Measurements from ENCODE around the gene RPS5. TPM values are rescaled to one million over a fixed set of nuclear protein-coding genes. Genes with fewer than 3 reads are reported as not detected.
A peak's percentile ranks its signal among the peaks of the same experiment; 100 is the strongest.

RPS5 gene
- total and polyA plus RNA-seq, 10 donors: 712 to 2,466 (median 1,177) TPM

DNA sequence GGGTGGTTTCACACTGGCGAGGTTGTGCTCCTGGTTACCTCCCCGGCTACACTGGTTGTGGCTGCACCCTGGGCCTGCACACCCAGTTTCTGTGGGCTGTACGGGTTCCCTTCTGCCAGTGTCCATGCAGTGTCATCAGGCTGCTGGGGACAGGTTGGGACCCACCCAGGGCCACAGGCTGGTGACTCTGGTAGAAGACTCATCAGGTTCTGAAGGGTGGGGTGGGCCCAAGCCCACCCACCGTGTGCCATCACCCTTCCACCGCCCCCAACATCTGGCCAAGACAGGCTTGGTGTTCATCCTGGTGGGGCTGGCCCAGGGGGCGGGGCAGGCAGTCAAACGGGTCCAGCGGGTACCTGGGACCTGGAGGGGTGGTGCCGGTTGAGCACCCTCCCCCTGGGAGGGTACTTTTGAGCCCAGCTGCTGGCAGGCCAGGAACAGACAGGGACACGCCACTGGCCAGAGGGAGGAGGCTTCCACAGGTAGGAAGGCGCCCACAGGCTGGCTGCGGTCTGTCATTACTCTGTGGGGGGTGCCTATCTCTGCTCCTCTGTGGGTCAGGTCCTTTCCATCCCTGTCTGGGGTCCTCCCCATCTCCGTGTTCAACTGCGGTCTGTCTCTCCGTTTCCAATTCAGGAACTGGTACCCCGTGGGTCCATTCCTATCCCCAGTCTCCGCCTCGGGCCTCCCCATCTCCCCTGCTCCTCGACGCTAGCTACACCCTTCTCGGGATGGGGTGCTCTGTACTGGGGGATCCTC is 8.3 kb downstream of the RPS5 start, which contains the start of gene RNF225:
Gene RNF225 (plus strand): TSS at position 437 of the 759 bp plus-strand sequence. CDS start 434 bp downstream, outside the sequence.
- H3K9me3 ChIP-seq: no peaks in the 10 kb centered on the region
- no peak for DNase-seq
- WGBS, 5 donors: 43 to 49% (median 46%) methylated on average over 13 to 21 of the region's 21 CpGs
- peaks cover 0 to 44% (median 23%) of the 10 kb centered on the region in 6 donors for H3K4me1 ChIP-seq
- TF ChIP-seq, protein P1, sequence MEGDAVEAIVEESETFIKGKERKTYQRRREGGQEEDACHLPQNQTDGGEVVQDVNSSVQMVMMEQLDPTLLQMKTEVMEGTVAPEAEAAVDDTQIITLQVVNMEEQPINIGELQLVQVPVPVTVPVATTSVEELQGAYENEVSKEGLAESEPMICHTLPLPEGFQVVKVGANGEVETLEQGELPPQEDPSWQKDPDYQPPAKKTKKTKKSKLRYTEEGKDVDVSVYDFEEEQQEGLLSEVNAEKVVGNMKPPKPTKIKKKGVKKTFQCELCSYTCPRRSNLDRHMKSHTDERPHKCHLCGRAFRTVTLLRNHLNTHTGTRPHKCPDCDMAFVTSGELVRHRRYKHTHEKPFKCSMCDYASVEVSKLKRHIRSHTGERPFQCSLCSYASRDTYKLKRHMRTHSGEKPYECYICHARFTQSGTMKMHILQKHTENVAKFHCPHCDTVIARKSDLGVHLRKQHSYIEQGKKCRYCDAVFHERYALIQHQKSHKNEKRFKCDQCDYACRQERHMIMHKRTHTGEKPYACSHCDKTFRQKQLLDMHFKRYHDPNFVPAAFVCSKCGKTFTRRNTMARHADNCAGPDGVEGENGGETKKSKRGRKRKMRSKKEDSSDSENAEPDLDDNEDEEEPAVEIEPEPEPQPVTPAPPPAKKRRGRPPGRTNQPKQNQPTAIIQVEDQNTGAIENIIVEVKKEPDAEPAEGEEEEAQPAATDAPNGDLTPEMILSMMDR (IDR thresholded peaks at IDR 0.05 in 8 of 11, conservative IDR thresholded peaks at IDR 0.05 in 3 of 11): no peak
- TF ChIP-seq POLR2AphosphoS5 (IDR thresholded peaks at IDR 0.05) (peak in 1 of 3 donors; percentile 10), POLR2A (IDR thresholded peaks at IDR 0.05) (no peak)
- H3K27ac ChIP-seq: no peak within 1 kb of the TSS
- intact Hi-C loops (cut with DNase I; ENCODE audit: low total_unique reads): no loop called here
- peaks cover 0 to 39% (median 18%) of the 10 kb centered on the region in 7 donors for H3K27me3 ChIP-seq (replicated peaks in 1 of 7)
- peaks cover 3 to 52% (median 44%) of the 10 kb centered on the region in 6 donors for H3K36me3 ChIP-seq
- H3K4me3 ChIP-seq: peak within 1 kb of the TSS in 3 of 8 donors; percentile 23 to 58 (median 25)

DNA sequence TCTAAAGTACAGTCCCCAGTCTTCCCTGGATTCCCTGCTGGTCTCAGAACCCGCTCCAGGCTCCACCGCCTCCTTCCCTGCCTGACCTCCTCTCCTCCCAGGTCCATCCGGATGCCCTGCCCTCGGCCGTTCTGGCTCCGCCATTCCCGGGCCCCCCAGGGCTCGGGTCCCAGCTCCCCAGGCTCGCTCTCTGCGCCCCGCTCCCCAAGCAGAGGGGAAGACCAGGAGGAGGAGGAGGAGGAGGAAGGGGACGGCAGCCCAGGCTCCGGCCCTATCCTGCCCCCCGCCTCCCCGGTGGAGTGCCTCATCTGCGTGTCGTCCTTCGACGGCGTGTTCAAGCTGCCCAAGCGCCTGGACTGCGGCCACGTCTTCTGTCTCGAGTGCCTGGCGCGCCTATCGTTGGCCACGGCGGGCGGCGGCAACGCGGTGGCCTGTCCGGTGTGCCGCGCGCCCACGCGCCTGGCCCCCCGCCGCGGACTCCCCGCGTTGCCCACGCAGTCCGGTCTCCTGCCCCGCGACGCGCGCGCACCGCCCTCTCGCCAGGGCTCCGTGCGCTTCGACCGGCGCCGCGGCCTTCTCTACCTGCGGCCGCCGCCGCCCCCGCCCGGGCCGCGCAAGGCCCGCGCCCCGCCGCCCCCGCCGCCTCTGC is 9.0 kb downstream of the RPS5 start:
- peaks cover 3 to 45% (median 39%) of the 10 kb centered on the region in 6 donors for H3K36me3 ChIP-seq
- H3K4me3 ChIP-seq: peak overlapping the region in 3 of 8 donors; percentile 23 to 58 (median 25)
- H3K9me3 ChIP-seq: no peaks in the 10 kb centered on the region
- H3K27ac ChIP-seq: no peak overlapping the region
- intact Hi-C loops (cut with DNase I; ENCODE audit: low total_unique reads): no loop called here
- DNase-seq: no peak
- peaks cover 0 to 39% (median 18%) of the 10 kb centered on the region in 7 donors for H3K27me3 ChIP-seq (replicated peaks in 1 of 7)
- peaks cover 5 to 44% (median 23%) of the 10 kb centered on the region in 6 donors for H3K4me1 ChIP-seq
- WGBS, 5 donors: 6 to 33% (median 8%) methylated on average over 9 to 75 of the region's 75 CpGs
- TF ChIP-seq POLR2A (IDR thresholded peaks at IDR 0.05) (no peak), POLR2AphosphoS5 (IDR thresholded peaks at IDR 0.05) (peak in 2 of 3 donors; percentile 22 to 60)

DNA sequence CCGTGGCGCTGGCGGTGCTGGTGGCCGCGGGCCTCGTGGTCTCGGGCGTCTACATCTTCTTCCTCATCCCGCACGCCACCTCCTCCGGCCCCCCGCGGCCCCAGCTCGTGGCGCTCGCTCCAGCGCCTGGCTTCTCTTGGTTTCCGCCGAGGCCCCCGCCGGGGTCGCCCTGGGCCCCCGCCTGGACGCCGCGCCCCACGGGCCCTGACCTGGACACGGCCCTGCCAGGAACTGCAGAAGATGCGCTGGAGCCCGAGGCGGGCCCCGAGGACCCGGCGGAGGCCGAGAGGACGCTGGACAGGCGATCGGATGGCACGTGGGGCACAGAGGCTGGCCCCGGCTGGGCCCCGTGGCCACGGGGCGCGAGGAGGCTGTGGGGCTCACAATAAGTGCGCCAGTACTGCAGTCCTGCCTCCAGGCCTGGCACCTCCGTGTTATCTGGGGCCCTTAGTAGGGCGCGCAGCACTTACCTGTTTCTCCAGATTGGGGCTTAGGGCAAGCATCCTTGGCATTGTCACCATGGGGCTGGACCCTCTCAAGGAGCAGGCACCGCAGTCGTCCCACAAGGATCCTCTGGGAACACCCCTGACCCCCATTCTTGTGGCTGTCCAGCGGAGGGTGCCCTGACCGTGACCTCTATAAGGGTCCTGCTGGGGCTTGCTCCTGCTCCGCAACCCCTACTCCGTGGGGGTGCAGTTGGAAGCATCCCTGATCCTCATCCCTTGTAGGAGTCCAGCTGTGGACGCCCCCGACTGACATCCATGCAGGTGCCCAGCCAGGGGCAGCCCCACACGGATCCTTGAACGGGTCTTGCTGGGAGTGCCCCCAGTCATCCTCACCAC is 9.8 kb downstream of the RPS5 start:
- Histone ChIP-seq H3K9me3 (no peaks in the 10 kb centered on the region), H3K36me3 (peaks cover 3 to 37% (median 32%) of the 10 kb centered on the region in 6 donors), H3K4me3 (peak overlapping the region in 2 of 8 donors; percentile 25 to 58), H3K27ac (no peak overlapping the region), H3K27me3 (replicated peaks in 1 of 7) (peaks cover 0 to 39% (median 18%) of the 10 kb centered on the region in 7 donors), H3K4me1 (peaks cover 7 to 41% (median 26%) of the 10 kb centered on the region in 6 donors)
- WGBS, 5 donors: 29 to 58% (median 34%) methylated on average over 16 to 58 of the region's 58 CpGs
- TF ChIP-seq POLR2A (IDR thresholded peaks at IDR 0.05) (no peak), POLR2AphosphoS5 (IDR thresholded peaks at IDR 0.05) (no peak)
- TF ChIP-seq, protein P1 (IDR thresholded peaks at IDR 0.05 in 8 of 11, conservative IDR thresholded peaks at IDR 0.05 in 3 of 11): no peak
- DNase-seq: no peak
- intact Hi-C loops (cut with DNase I; ENCODE audit: low total_unique reads): no loop called here

DNA sequence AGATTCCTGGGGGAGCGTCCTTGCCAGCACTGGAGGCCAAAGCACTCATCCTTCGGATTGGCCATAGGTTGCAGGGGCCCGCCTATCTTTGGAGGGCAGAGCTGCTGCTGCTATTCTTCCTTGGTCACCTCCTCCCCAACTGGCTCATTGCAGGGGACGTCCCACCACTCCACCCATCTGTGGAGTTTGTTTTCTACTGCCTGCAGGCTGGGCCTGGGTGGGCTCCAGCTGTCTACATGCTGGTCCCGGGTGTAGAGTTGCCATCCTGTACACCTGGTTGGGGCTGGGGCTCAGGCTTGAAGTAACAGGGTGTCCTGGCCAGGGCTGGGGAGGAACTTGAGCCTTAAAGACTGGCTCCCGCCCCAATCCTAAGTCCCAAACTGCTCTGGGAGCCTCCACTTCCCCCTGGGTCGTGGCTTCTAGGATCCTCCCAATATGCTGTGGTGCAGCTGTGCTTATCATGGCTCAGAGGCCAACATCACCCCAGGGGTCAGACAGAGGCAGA is 10.5 kb downstream of the RPS5 start:
- TF ChIP-seq, protein P1 (IDR thresholded peaks at IDR 0.05 in 8 of 11, conservative IDR thresholded peaks at IDR 0.05 in 3 of 11): no peak
- TF ChIP-seq POLR2A (IDR thresholded peaks at IDR 0.05) (no peak), POLR2AphosphoS5 (IDR thresholded peaks at IDR 0.05) (no peak)
- DNase-seq: no peak
- intact Hi-C loops (cut with DNase I; ENCODE audit: low total_unique reads): no loop called here
- Histone ChIP-seq H3K36me3 (peaks cover 3 to 30% (median 27%) of the 10 kb centered on the region in 6 donors), H3K27ac (no peak overlapping the region), H3K27me3 (replicated peaks in 1 of 7) (peaks cover 0 to 39% (median 18%) of the 10 kb centered on the region in 7 donors), H3K9me3 (no peaks in the 10 kb centered on the region), H3K4me1 (peaks cover 7 to 41% (median 29%) of the 10 kb centered on the region in 6 donors), H3K4me3 (no peak overlapping the region)
- WGBS, 5 donors: 59 to 71% (median 69%) methylated on average over 4 to 7 of the region's 7 CpGs

Measured in spleen (tissue), 11 donors.